HG03460 (cell line): ENCODE measurements around the gene PPP1R9B.

ENCODE experiments used
- ATAC-seq: cut with Tn5 transposase; IDR thresholded peaks from one replicate; pipeline ENCODE4 v1.9.1; 2021; ENCODE audit not compliant: unreplicated experiment

The PPP1R9B gene

DNA sequence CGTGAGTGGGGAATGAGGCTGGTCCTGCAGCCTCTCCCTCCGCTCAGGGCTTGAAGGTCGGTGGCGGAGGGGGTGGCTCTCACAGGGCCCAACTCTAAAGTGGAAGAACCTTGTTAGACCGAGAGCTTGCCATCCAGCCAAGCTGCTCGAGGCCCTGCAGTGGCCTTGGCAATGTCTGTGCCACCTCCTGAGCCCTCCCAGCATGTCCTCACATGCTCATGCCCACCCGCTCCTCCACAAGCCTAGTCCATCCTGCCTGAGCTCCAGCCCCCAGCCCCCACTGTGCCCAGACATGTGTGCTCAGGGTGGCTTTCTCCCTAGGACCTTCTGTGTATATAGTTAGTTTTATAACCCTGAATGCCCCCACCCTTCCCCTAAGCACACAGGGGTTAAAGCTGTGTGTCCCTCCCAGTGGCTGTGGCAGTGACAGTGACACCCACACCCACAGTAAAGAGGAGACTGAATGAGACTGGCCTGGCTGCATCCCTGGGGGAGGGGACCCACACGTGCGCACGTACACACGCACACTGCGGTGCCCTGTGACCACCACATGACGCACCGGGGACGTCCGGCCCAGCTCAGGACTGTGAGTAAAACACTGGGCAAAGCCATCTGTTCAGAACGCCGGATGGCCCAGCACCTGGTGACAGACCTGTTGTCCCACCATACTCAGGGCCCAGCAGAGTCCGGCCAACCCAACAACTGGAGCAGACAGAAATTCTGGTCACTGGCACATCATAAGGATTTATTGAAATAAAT is 39.7 kb downstream of the PPP1R9B start:
- no peak for ATAC-seq

DNA sequence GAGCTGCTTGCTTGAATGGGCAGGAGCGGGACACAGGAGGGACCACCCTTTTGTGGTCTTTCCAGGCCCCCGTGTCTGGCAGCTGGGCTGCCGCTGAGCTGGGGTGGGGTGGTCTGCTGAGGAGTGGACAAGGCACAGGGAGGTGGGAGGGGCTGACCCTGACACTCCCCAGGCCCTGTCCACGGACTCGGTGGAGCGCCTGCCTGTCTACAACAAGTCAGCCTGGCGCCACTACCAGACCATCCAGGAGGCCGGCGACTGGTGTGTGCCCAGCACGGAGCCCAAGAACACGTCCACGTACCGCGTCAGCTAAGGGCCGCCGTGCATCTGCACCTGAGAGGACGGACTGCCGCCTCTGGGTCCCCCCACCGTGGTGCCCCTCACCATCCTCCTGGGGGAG is 40.7 kb downstream of the PPP1R9B start:
- ATAC-seq = no peak

DNA sequence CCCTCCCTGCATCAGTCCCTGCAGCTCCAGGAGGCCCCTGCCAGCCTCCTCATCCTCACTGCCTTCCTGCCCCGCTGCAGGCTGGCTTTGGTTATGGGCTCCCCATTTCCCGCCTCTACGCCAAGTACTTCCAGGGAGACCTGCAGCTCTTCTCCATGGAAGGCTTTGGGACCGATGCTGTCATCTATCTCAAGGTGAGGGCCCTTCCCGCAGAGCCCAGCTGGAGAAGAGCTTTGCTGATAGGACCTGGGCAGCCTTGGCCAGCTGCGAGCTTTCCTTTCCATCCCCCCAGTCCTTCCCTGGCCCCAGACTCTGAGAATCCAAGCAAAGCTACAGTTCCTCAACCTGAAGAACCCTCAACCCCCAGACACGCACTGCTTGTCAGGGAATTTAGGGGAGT is 41.3 kb downstream of the PPP1R9B start:
- ATAC-seq = no peak

DNA sequence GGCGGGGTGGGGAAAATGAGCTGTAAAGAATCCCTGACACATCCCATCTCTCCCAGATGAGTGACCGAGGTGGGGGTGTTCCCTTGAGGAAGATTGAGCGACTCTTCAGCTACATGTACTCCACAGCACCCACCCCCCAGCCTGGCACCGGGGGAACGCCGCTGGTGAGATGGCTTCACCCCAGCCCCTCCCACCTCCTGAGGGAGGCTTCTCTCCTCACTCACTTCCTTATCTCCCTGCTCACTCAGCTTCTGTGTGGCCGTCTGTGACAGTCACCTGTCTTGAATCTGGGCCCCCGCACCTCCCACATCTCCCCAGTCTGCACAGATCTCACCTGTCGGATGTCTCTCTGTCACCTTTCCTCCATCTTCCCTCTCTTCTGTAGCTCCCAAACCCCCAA is 41.9 kb downstream of the PPP1R9B start:
- no peak for ATAC-seq

DNA sequence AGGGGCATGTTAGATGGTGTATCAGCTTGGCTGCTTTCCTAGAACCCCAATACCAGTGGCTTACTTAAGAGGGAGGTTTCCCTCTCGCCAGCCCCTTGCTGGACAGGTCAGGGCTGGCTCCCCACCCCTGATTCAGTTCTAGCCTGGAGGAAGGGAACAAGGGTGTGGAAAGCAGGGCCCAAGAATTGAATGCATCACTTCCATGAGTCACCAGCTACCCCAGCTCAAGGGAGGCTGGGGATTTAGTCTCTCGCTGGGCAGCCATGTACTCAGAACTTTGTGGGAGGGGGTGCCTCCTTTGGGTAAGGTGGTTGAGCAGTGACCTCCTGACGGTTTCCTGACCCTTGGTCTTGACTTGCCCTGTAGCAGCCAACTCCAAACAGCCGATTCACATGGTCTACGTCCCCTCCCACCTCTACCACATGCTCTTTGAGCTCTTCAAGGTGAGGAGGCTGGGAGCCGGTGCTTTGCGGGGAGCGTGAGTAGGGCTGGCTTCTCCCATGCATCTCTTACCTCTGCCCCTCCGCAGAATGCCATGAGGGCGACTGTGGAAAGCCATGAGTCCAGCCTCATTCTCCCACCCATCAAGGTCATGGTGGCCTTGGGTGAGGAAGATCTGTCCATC is 42.6 kb downstream of the PPP1R9B start:
- no peak for ATAC-seq

DNA sequence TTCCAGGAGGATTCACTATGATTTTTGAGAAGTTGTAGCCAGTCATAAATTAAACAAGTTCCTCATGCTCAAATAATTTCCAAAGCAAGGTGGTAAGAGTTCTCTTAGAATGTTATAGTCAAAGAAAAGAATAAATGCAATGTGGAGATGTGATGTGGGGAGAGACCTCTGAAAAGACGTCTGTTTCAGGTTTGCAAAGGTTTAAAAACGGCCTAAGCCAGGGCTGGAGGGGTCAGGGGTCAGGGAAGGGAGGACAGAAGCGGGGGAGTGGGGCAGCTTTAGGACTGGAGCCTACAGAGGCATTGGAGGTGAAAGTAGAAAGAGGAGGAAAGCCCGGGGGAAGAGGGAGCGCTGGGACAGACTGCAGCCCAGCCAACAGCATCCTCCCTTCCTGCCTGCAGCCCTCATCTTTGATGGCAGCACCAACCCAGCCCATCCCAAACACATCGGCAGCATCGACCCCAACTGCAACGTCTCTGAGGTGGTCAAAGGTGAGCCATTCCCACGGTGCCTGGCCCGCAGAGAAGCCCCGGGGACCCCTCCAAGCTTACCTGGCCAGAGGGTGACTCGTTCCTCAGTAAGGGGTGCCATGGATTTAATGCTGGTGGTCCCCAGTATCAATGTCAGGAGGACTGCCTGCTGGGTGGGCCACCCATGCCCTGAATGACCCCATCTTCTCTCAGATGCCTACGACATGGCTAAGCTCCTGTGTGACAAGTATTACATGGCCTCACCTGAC is 43.9 kb downstream of the PPP1R9B start:
- ATAC-seq = no peak

DNA sequence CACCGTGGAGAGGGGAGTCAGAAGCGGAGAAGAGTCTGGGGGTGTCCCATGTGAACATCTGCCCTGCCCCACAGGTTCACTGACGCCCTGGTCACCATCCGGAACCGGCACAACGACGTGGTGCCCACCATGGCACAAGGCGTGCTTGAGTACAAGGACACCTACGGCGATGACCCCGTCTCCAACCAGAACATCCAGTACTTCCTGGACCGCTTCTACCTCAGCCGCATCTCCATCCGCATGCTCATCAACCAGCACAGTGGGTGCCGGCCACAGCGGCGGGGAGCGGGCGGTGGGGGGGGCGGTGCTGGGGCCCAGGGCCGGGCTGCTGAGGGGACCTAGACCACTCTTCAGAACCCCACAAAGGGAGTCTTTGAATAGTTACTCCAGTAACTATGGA is 44.7 kb downstream of the PPP1R9B start:
- no peak for ATAC-seq

DNA sequence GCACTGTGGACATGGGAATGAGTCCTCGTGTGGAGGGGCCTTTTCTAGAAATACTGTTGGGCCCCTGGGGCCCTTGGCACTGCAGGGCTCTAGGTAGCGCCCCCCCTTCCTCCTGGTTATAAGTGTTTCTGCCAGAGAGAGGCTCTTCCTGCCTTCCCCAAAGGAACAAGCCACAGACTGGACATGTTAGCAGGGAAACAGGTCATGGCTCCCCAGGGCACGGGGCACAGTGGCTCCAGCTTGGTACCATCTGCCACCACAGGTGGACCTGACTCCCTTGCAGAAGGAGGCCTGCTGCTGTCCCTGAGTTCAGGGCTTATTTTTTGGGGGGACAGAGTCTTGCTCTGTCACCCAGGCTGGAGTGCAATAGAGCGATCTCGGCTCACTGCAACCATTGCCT is 46.5 kb downstream of the PPP1R9B start:
- ATAC-seq = no peak

DNA sequence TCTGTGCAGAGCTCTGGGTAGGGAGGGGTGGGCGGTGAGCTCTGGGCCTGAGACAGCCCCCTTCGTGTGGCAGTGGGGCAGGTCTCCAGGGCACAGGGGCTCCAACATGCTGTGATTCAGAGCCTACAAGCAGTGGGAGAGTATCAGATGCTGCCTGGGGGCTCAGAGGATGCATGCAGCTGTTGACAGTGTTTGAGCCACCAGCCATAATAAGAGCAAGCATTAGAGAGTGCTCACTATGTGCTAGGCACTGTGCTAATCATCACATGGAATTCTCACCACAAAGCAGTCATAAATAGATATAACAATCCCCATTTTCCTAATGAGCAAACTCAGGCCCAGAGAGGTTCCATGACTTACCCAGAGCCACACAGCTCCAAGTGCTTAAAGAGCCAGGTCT is 47.2 kb downstream of the PPP1R9B start:
- ATAC-seq = no peak

DNA sequence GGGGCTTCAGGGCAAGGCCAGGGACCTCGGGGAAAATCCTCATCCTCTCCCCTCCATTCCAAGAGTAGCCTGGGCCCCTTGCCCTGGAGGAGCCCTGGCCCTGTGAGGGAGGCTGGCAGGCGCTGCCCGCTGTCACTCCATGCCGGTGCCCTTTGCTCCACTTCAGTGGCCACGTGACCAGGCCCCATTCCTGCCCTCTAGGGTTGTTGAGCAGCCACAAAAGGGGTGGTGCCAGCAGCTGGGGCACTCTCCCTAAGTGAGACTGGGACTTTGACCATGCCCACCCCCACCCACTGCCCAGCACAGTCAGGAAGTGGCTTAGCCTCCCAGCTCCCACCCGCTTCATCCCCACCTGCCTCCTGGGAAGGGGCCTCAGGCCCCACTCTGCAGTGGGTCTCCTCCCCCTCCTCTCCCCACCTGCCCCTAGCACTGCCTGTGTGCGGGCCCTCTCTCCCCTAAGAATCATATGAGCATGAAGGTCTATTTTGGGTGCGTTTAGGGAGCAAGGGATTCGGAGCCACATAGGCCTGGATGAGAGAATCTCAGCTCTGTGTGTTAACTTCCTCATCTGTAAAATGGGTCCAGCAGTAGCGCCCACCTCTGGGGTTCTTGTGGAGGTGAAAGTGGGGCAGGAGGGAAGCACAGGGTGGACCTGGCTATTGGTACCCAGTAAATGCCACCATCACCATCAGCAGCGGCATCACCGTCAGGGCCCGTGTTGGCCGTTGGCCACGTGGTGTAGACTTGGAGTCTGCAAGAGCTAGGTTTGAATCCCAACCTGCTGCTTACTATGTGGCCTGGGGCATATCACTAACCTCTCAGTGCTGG is 48.1 kb downstream of the PPP1R9B start:
- no peak for ATAC-seq

DNA sequence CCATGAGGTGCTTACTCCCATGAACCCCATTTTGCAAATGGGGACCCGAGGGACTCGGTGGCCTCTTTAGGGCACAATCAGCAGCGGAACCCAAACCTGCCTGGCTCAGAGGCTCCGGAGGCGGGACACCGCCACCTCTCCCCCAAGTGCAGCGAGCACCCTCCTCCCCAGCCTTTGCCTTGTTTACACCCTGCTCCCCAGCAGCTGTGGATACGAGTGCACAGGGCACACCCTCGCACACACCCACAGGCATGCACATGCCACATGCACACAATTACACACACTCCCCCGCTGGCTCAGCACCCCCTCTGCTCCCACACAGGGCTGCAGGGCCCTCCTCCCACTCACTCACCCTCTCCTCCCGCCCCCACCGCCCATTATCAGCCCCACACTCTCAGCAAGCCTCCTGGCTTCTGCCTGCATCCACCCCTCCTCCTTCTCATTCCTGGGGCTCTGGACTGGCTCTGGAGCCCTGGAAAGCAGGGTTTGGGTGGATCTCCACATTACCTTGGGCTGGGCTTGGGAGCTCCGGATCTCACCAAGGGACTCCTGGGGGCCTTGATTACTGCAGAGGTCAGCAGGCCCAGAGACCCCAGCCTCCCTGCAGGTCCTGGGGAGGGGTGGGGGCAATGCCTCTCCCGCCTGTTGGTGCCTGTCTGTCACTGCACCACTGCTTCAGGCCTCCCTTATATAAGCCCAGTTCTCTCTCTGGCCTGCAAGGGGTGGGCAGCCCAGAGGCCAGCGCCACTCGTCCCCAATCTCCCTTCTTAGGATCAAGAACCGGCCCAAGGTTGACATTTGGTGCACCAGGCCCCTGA is 48.9 kb downstream of the PPP1R9B start:
- ATAC-seq = no peak

DNA sequence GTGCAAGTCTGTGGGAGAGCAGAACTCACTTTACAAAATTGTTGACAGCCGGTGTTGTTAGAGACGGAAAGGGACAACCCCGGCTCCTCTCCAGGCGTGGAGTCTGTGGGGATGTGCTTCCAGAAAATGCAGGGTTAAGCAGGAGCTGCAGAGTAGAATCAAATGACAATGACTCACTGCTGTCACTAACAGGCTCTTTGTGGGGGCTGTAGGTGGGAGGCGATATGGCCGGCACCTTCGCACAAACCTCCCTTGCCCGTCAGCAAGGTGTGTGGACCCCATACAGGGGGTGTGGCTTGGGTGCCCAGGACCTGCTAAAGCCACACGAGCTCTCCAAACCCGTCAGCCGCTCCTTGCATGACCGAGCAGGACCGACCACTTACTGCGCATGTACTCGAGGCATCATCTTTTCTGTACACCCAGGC is 49.5 kb downstream of the PPP1R9B start:
- no peak for ATAC-seq

DNA sequence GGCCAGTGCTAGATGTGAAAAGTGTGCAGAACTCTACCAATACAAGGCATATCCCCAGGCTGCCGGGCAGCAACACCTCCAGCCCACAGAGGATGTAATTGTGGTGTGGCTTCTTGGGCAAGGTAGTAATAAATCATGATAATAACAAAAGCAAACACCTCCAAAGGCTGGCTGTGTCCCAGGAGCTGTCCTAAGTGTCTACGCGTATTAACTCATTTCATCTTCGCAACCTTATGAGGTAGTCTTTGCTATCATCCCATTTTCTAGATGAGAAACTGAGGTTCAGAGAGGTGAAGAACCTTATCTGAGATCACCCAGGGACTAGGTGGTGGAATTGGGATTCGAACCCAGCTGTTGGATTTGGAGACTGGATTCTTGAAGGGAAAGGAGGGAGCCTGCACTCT is 50.0 kb downstream of the PPP1R9B start:
- ATAC-seq = no peak

DNA sequence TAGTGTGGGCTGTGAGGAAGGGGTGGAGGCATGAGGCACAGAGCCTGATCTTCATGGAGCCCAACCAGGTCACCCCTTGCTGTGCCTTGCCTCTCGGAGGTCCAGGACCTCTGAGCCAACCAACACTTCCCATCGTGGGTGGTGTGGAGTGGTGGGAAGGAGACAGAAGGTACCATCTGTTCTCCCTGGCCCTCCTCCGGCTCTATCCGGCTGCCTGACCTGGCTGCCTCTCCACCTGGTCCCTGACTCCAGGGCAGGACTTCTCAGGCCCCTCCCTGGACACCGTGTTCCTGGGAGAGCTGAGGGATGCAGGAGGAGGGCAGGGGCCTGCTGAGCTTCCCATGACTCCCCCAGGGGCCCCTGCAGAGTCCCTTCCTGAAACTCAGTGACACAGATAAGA is 51.5 kb downstream of the PPP1R9B start:
- ATAC-seq = no peak

DNA sequence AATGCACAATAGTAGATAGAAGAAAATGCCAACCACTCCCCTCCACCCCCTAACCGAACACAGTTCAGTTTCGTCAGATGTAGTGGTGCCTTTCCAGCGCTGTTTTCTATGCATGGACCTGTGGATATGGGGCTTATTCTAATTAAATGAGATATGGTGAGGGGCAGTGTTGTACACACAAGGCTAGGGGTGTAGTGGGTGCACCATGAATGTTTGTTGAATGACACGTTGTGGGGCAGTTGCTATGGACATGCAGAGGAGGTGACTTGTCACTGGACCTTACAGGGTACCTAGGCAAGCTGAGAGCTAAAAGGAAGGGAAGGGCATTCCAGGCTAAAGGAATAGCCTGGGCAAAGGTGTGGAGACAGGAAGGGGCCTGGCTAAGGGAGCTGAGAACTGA is 51.9 kb downstream of the PPP1R9B start:
- no peak for ATAC-seq

DNA sequence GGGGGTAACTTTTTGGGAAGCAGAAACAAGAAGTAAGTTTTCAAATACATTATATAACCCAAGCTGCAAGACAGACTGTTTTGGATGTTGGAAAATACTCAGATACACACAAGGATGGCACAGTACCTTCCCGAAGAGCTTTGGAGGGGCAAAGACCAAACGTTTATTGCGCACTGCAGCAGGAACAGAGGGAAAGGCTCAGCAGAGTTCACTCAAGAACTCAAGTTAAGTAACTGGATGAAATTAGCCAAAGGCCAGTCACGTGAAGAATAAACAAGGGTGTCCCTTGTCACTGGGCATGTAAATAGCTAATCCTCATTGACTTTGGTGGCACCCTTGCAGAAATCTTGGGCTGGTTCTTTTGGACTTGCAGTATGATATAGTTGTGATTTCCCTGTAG is 52.6 kb downstream of the PPP1R9B start:
- ATAC-seq = no peak

DNA sequence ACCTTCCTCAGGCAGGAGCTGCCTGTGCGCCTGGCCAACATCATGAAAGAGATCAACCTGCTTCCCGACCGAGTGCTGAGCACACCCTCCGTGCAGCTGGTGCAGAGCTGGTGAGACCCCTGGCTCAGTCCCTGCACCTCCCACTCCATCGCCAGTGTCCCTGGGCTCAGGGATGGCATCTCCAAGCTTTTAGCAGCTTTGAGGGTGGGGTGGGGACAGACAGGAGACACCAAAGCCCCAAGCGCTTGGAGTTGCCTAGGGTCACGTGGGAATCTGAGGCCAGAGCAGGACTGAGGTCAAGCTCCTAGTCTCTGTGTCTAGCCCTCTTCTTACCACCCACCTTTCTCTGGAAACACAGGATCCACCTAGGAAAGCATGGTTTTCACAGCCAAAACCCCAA is 53.0 kb downstream of the PPP1R9B start:
- no peak for ATAC-seq

DNA sequence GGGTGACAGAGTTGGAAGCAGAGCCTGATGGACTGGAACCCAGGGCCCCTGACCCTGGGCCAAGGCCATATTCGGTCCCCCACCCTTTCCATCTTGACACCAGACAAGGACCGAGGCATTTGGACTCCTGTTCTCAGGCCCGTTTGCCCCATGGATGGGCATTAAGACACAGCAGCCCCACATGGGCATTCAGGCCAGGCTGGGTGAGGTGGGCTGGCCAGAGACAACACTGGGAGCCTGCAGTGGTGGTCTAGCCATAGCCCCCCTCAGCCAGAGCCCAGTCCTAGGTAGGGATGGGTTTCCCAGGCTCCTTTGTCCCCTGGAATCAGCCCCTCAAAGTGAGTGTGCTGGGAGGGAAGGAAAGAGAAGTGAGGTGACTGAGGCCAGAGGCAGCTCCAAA is 53.7 kb downstream of the PPP1R9B start:
- ATAC-seq = no peak

DNA sequence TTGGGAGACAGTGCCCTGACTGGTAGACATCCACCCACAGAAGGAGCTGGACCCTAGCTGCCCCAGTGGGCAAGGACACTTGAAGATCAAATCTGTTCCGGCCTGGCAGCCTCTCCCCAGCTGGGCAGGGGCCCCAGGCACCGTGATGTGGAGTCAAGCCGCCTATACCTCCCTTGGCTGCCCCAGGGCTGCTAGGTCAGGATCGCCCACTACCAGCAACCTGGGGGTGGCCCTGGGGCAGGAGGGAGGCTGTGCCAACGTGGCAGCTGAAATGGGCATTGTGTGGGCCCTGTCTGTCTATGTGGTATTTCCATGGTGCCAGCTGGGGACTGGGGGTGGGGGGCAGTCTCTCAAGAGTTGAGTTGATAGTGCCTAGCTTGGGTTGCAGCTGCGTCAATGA is 54.4 kb downstream of the PPP1R9B start:
- no peak for ATAC-seq

DNA sequence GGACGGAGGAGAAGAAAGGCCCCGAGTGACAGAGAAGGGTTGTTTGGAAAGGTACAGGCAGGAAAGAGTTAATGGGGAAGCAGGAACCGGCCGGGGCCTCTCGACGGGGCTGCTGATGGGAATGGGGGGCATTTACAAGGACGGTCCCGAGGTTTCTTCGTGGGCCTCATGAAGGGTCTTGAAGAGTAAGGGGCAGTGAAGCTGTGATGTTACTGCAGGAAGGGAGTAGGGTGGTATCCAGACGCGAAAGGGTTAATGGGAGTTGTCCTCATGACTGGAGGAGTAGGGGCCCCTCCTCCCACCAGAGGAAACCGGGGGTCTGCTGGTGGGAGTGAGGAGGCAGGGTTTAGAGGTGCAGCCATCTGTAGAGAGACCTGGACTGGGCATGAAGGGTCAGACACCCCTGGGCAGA is 54.8 kb downstream of the PPP1R9B start:
- no peak for ATAC-seq
